HepG2 (cell line): Measurements from ENCODE around the gene ANKRD31. TPM values are rescaled to one million over a fixed set of nuclear protein-coding genes. Genes with fewer than 3 reads are reported as not detected.

ENCODE experiments used
- ATAC-seq: fragments of 200-7000 bp; cut with Tn5 transposase; 3 replicates; pipeline ENCODE4 v1.9.1; 2020; ENCODE audit warnings: mild to moderate bottlenecking, moderate library complexity
- BruUV-seq: library from RNA; stranded (reverse); fragments of 400-500 nt; replicated peaks from 2 replicates; lab custom pipeline; 2021; lab: Mats Ljungman, UMichigan
- CTCF ChIA-PET: fragments of 300-600 bp; formaldehyde crosslinking; extraction: SDS; loops from one replicate; lab custom pipeline; 2021; ENCODE audit warnings: low total read pairs, inconsistent platforms, low intra/inter-chr PET ratio; lab: Yijun Ruan, JAX
- POLR2A ChIA-PET: fragments of 350-600 bp; sonication (Branson Sonifier 250); formaldehyde crosslinking; loops from one replicate; lab custom pipeline; 2020; ENCODE audit warnings: antibody characterized with exemption, inconsistent platforms; lab: Yijun Ruan, JAX
- DNase-seq: peaks from one replicate; pipeline ENCODE4 v3.0.0-alpha.2; 2015; ENCODE audit warnings: low spot score
- FAIRE-seq: peaks from 3 replicates; lab custom pipeline; 2011; peaks lifted over from hg19 to GRCh38; lab: Jason Lieb, UNC
- H2AFZ ChIP-seq: one replicate; pipeline ENCODE4 v1.6.1; 2011; ENCODE audit warnings: low read length, inconsistent platforms
- H3K27ac ChIP-seq: fragments of 300-600 bp; 3 replicates; pipeline ENCODE4 v1.8.0; 2011; ENCODE audit warnings: mixed run types, mild to moderate bottlenecking, mixed read lengths, low read length, inconsistent platforms; ENCODE audit not compliant: insufficient read depth; ENCODE audit errors: extremely low read length
- H3K27me3 ChIP-seq, 2 experiments: fragments of 200-600 bp in 1 of 2; 2 replicates in 1 of 2; 3 replicates in 1 of 2; pipeline versions ENCODE4 v1.6.0 to v1.8.0; 2011; ENCODE audit warnings: low read length in 2 of 2, mild to moderate bottlenecking in 2 of 2, moderate library complexity in 2 of 2, inconsistent platforms in 1 of 2; ENCODE audit not compliant: insufficient read depth in 2 of 2, control insufficient read depth in 1 of 2
- H3K36me3 ChIP-seq, 2 experiments: fragments of 200-600 bp in 1 of 2; replicated peaks in 1 of 2; 2 replicates in 1 of 2; 3 replicates in 1 of 2; pipeline versions ENCODE4 v1.5.1 to v1.8.0; 2011; ENCODE audit warnings: low read length in 2 of 2, inconsistent platforms in 1 of 2; ENCODE audit not compliant: insufficient read depth in 2 of 2, control insufficient read depth in 1 of 2
- H3K4me1 ChIP-seq: 2 replicates; pipeline ENCODE4 v1.5.1; 2012; ENCODE audit warnings: low read length, inconsistent platforms; ENCODE audit not compliant: insufficient read depth
- H3K4me2 ChIP-seq: 2 replicates; pipeline ENCODE4 v1.6.0; 2011; ENCODE audit warnings: low read depth, low read length, inconsistent platforms
- H3K4me3 ChIP-seq, 3 experiments: fragments of 200-600 bp in 1 of 3; sonication (generic), shearing (Covaris generic) in 1 of 3; replicated peaks in 1 of 3; 2 replicates each; pipeline ENCODE4 v1.5.1; 2011 to 2016; ENCODE audit warnings: low read length in 3 of 3, inconsistent platforms in 2 of 3, low read depth in 2 of 3, mild to moderate bottlenecking in 2 of 3, control low read depth in 1 of 3, mixed read lengths in 1 of 3; ENCODE audit not compliant: insufficient read depth in 1 of 3
- H3K79me2 ChIP-seq: one replicate; pipeline ENCODE4 v1.6.1; 2011; ENCODE audit warnings: low read length, inconsistent platforms; ENCODE audit not compliant: insufficient read depth
- H3K9ac ChIP-seq: 2 replicates; pipeline ENCODE4 v1.6.0; 2011; ENCODE audit warnings: mild to moderate bottlenecking, low read depth, low read length, inconsistent platforms; ENCODE audit not compliant: insufficient read depth
- H3K9me3 ChIP-seq: 2 replicates; pipeline ENCODE4 v1.5.1; 2012; ENCODE audit warnings: mild to moderate bottlenecking, low read length
- H4K20me1 ChIP-seq: 2 replicates; pipeline ENCODE4 v1.6.0; 2011; ENCODE audit warnings: inconsistent platforms, mild to moderate bottlenecking, low read length, moderate library complexity; ENCODE audit not compliant: insufficient read depth
- ARID5B ChIP-seq: IDR thresholded peaks from 2 replicates; pipeline ENCODE4 v1.4.0; 2020; ENCODE audit warnings: mild to moderate bottlenecking, missing genetic modification reagents
- CEBPB ChIP-seq: IDR thresholded peaks from 2 replicates; pipeline ENCODE4 v1.6.1; 2011; ENCODE audit warnings: low read depth, low read length, improper control_type of control experiment, borderline replicate concordance
- CEBPG ChIP-seq: IDR thresholded peaks from 2 replicates; pipeline ENCODE4 v1.6.1; 2016
- ELF3 ChIP-seq: IDR thresholded peaks from 2 replicates; pipeline ENCODE4 v1.6.1; 2016; ENCODE audit warnings: missing genetic modification reagents, missing compliant biosample characterization
- ETV5 ChIP-seq: IDR thresholded peaks from 2 replicates; pipeline ENCODE4 v1.6.1; 2018; ENCODE audit warnings: missing biosample characterization, missing genetic modification reagents, inconsistent platforms, borderline replicate concordance
- FOSL2 ChIP-seq: sonication (generic); formaldehyde crosslinking; IDR thresholded peaks from 2 replicates; pipeline ENCODE4 v1.4.0; 2020; ENCODE audit warnings: missing genetic modification reagents
- PRPF4 ChIP-seq: fragments of 200-400 bp; formaldehyde crosslinking; IDR thresholded peaks from 2 replicates; pipeline ENCODE4 v1.6.1; 2016; ENCODE audit warnings: low read length, low read depth; ENCODE audit not compliant: poor library complexity, severe bottlenecking
- RARA ChIP-seq: IDR thresholded peaks from 2 replicates; pipeline ENCODE4 v1.6.1; 2016; ENCODE audit warnings: missing genetic modification reagents, missing compliant biosample characterization
- SALL1 ChIP-seq: sonication (generic); formaldehyde crosslinking; IDR thresholded peaks from 2 replicates; pipeline ENCODE4 v1.8.0; 2022; ENCODE audit warnings: mild to moderate bottlenecking, missing genetic modification reagents
- SAP130 ChIP-seq: IDR thresholded peaks from 2 replicates; pipeline ENCODE4 v1.6.1; 2016; ENCODE audit warnings: low read depth
- TCF7 ChIP-seq: sonication (generic); IDR thresholded peaks from 2 replicates; pipeline ENCODE4 v1.6.1; 2016; ENCODE audit warnings: antibody characterized with exemption, low read depth
- ZNF335 ChIP-seq: sonication (generic); formaldehyde crosslinking; IDR thresholded peaks from 2 replicates; pipeline ENCODE4 v1.4.0; 2020; ENCODE audit warnings: missing genetic modification reagents
- ZNF703 ChIP-seq: sonication (generic); formaldehyde crosslinking; IDR thresholded peaks from 2 replicates; pipeline ENCODE4 v1.5.1; 2020; ENCODE audit warnings: missing genetic modification reagents, mild to moderate bottlenecking, moderate library complexity, borderline replicate concordance
- ZNF879 ChIP-seq: sonication (generic); formaldehyde crosslinking; IDR thresholded peaks from 2 replicates; pipeline ENCODE4 v1.8.1; 2023; ENCODE audit warnings: missing genetic modification reagents
- WGBS: methylation state at CpG from one replicate; pipeline ENCODE4 v1.1.6; 2017; ENCODE audit warnings: low lambda C conversion rate; 5-methylcytosine and 5-hydroxymethylcytosine counted together
- in situ Hi-C: cut with HindIII; loops from 2 replicates; pipeline ENCODE4 v1.10.0; 2017; ENCODE audit warnings: low pct_unique_long_range_greater_than_20kb; ENCODE audit not compliant: extremely low pct_ligation_motif_present
- intact Hi-C: fragments of 100-400 bp; cut with micrococcal nuclease; formaldehyde crosslinking; loops from one replicate; pipeline ENCODE4 v1.10.0; 2022; ENCODE audit not compliant: unreplicated experiment
- polyA plus RNA-seq, 8 experiments: library from polyadenylated mRNA; depleted of rRNA in 3 of 8; stranded (reverse) in 7 of 8; unstranded in 1 of 8; fragments of >200 nt; fragmentation: Illumina TruSeq in 4 of 8; extraction: Trizol in 4 of 8; gene quantifications; 2 replicates each; pipeline versions ENCODE4 v1.2.1 to v1.2.3, GENCODE V29; 2011 to 2016; ENCODE audit warnings: low read depth in 4 of 8, missing spikeins in 1 of 8, mixed read lengths in 1 of 8; ENCODE audit not compliant: insufficient read depth in 1 of 8
- total RNA-seq, 5 experiments: library from RNA; depleted of rRNA; stranded (reverse); fragments of >200 nt; fragmentation: Illumina TruSeq; extraction: Trizol; gene quantifications; 2 replicates each; pipeline ENCODE4 v1.2.3, GENCODE V29; 2016; ENCODE audit warnings: low read depth in 1 of 5

ANKRD31 gene
- total and polyA plus RNA-seq, 2 of the 13 experiments (the other 11 are each of a cell fraction or from before 2014, with no cell fraction given) = 0.01 to 0.09 TPM

- FAIRE-seq (no peak), ATAC-seq (no peak), DNase-seq (no peak)
- Histone ChIP-seq H3K79me2 (no peaks in the 10 kb centered on the region), H3K4me1 (peaks cover 10% of the 10 kb centered on the region; the same call in 1 of the 2 replicates), H3K4me3 (no peak overlapping the region), H3K9ac (no peak overlapping the region), H3K9me3 (no peaks in the 10 kb centered on the region), H3K4me2 (no peak overlapping the region), H2AFZ (no peak overlapping the region), H3K27me3 (no peaks in the 10 kb centered on the region; a peak in 2 of 5 replicates), H4K20me1 (no peaks in the 10 kb centered on the region), H3K36me3 (no peaks in the 10 kb centered on the region), H3K27ac (no peak overlapping the region)
- 59% methylated on average over 2 of the region's 2 CpGs for WGBS
- in situ Hi-C loops (no loop called here), intact Hi-C loops (loop anchor here (5.0 kb wide), 1 partner anchor 1465 kb away; no protein-coding TSS in a partner anchor)
- no TSS peak for BruUV-seq
- ChIA-PET CTCF (no interaction called here), POLR2A (no interaction called here)
- no peak for TF ChIP-seq ZNF335 (CRISPR knock-in tag)
Measured at GRCh38 chr5:75282581-75282980, 45.9 kb upstream of the ANKRD31 start.

GRCh38 chr5:75281716-75282465 lies 45.2 kb upstream of the ANKRD31 start:
- ATAC-seq = peak; percentile 82
- in situ Hi-C loops = no loop called here
- Histone ChIP-seq H3K79me2 (no peaks in the 10 kb centered on the region), H3K4me3 (no peak overlapping the region), H2AFZ (no peak overlapping the region), H3K9me3 (no peaks in the 10 kb centered on the region), H3K36me3 (no peaks in the 10 kb centered on the region), H3K4me1 (peaks cover 10% of the 10 kb centered on the region; the same call in 1 of the 2 replicates), H3K9ac (no peak overlapping the region), H3K27ac (no peak overlapping the region)
- intact Hi-C loops = loop anchor here (5.0 kb wide), 1 partner anchor 1465 kb away; no protein-coding TSS in a partner anchor
- no TSS peak for BruUV-seq
- WGBS = 59% methylated on average over 4 of the region's 4 CpGs
- no peak for FAIRE-seq
- POLR2A ChIA-PET = no interaction called here
- 0 out of 2 replicates have a peak, but pooled peaks have one; percentile 32 for TF ChIP-seq ARID5B (CRISPR knock-in tag)
- TF ChIP-seq SALL1 (CRISPR knock-in tag) = no peak
- TF ChIP-seq PRPF4 = no peak
- TF ChIP-seq SAP130 (CRISPR knock-in tag) = 0 out of 2 replicates have a peak, but pooled peaks have one; percentile 22
- TF ChIP-seq ZNF703 (CRISPR knock-in tag) = no peak
- peak; percentile 59 for TF ChIP-seq CEBPB
- TF ChIP-seq CEBPG (CRISPR knock-in tag) = peak; percentile 61
- TF ChIP-seq TCF7 = peak; percentile 63
- TF ChIP-seq ELF3 (CRISPR knock-in tag) = peak; percentile 61; the same call in 1 of the 2 replicates
- TF ChIP-seq FOSL2 (CRISPR knock-in tag) = peak; percentile 71
- peak; percentile 68; the same call in 1 of the 2 replicates for TF ChIP-seq ETV5 (CRISPR knock-in tag)
- TF ChIP-seq RARA (CRISPR knock-in tag) = 0 out of 2 replicates have a peak, but pooled peaks have one; percentile 18
- no peak for TF ChIP-seq ZNF879 (CRISPR knock-in tag)
- TF ChIP-seq, all 625 proteins: peak for 9
- peak; percentile 49 for DNase-seq
- Histone ChIP-seq H4K20me1 (no peaks in the 10 kb centered on the region), H3K27me3 (no peaks in the 10 kb centered on the region; a peak in 2 of 5 replicates), H3K4me2 (no peak overlapping the region; the same call in 1 of the 2 replicates)
- CTCF ChIA-PET = no interaction called here
